ENCODE results near the gene CNIH3.

- TF ChIP-seq CEBPB (IDR thresholded peaks at IDR 0.05): no peak
- no peak for TF ChIP-seq CREB1 (IDR thresholded peaks at IDR 0.05; ENCODE audit: low read depth)
- no peak for TF ChIP-seq NFIC (IDR thresholded peaks at IDR 0.05)
- TF ChIP-seq EP300 (IDR thresholded peaks at IDR 0.05; ENCODE audit: borderline replicate concordance): no peak
- TF ChIP-seq YY1 (IDR thresholded peaks at IDR 0.05; ENCODE audit: low read depth): no peak
- no peak for TF ChIP-seq REST (IDR thresholded peaks at IDR 0.05; ENCODE audit: low read depth)
- no peak for TF ChIP-seq TCF12 (IDR thresholded peaks at IDR 0.05; ENCODE audit: low read depth)
- TF ChIP-seq RAD21 (IDR thresholded peaks at IDR 0.05; ENCODE audit: low read depth): no peak
- TF ChIP-seq FOXM1 (IDR thresholded peaks at IDR 0.05; ENCODE audit: borderline replicate concordance, low read depth): no peak
- TF ChIP-seq, protein P1, sequence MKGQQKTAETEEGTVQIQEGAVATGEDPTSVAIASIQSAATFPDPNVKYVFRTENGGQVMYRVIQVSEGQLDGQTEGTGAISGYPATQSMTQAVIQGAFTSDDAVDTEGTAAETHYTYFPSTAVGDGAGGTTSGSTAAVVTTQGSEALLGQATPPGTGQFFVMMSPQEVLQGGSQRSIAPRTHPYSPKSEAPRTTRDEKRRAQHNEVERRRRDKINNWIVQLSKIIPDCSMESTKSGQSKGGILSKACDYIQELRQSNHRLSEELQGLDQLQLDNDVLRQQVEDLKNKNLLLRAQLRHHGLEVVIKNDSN (IDR thresholded peaks at IDR 0.05): no peak
- TF ChIP-seq TAF1 (IDR thresholded peaks at IDR 0.05; ENCODE audit: low read depth): no peak
- no peak for TF ChIP-seq MAX (IDR thresholded peaks at IDR 0.05)
- no peak for TF ChIP-seq ZBTB7A (IDR thresholded peaks at IDR 0.05; ENCODE audit: low read depth)
- no peak for TF ChIP-seq TEAD4 (IDR thresholded peaks at IDR 0.05)
Observed at GRCh38 chr1:224592636-224593582, 23.2 kb upstream of the CNIH3 start.
